WTC11 (cell line): Measurements from ENCODE around the gene EBPL. TPM values are rescaled to one million over a fixed set of nuclear protein-coding genes. Genes with fewer than 3 reads are reported as not detected.

ENCODE experiments used
- ATAC-seq: fragments of 200-7000 bp; cut with Tn5 transposase; 2 replicates; pipeline ENCODE4 v1.10.0; 2021; ENCODE audit warnings: mild to moderate bottlenecking, moderate library complexity
- CTCF ChIA-PET: fragments of 300-600 bp; sonication (Branson Sonifier 250); formaldehyde crosslinking; loops from one replicate; lab custom pipeline; 2021; ENCODE audit warnings: antibody characterized with exemption; lab: Charles Lee
- POLR2A ChIA-PET: fragments of 350-600 bp; sonication (Branson Sonifier 250); formaldehyde crosslinking; loops from one replicate; lab custom pipeline; 2021; ENCODE audit warnings: antibody characterized with exemption; lab: Charles Lee
- DNase-seq: peaks from one replicate; pipeline ENCODE4 v3.0.0; 2021; ENCODE audit warnings: low spot score
- H3K27ac Mint-ChIP-seq: 2 replicates; pipeline ENCODE4 v1.8.0; 2021; ENCODE audit warnings: mixed read lengths
- H3K27me3 Mint-ChIP-seq: 2 replicates; pipeline ENCODE4 v1.8.0; 2021; ENCODE audit warnings: low read depth, mild to moderate bottlenecking, moderate library complexity, mixed read lengths
- H3K36me3 Mint-ChIP-seq: 2 replicates; pipeline ENCODE4 v1.8.0; 2021; ENCODE audit warnings: mixed read lengths
- H3K4me1 Mint-ChIP-seq: 2 replicates; pipeline ENCODE4 v1.8.0; 2022; ENCODE audit warnings: mixed read lengths
- H3K4me3 Mint-ChIP-seq: 2 replicates; pipeline ENCODE4 v1.8.0; 2021; ENCODE audit warnings: mild to moderate bottlenecking, moderate library complexity, mixed read lengths
- H3K9me3 Mint-ChIP-seq: 2 replicates; pipeline ENCODE4 v1.8.0; 2021; ENCODE audit warnings: mixed read lengths
- ARID4B ChIP-seq: sonication (generic); formaldehyde crosslinking; IDR thresholded peaks from 2 replicates; pipeline ENCODE4 v1.8.0; 2023; ENCODE audit warnings: missing genetic modification reagents, mild to moderate bottlenecking, borderline replicate concordance
- CBFB ChIP-seq: sonication (generic); formaldehyde crosslinking; IDR thresholded peaks from 2 replicates; pipeline ENCODE4 v1.8.1; 2022; ENCODE audit warnings: mild to moderate bottlenecking, low read depth, missing genetic modification reagents
- EMX1 ChIP-seq: fragments of 250-450 bp; sonication (Bioruptor Pico); IDR thresholded peaks from 2 replicates; pipeline ENCODE4 v1.8.0; 2021; ENCODE audit warnings: mild to moderate bottlenecking
- FOXP1 ChIP-seq: sonication (generic); formaldehyde crosslinking; IDR thresholded peaks from 2 replicates; pipeline ENCODE4 v1.8.0; 2022; ENCODE audit warnings: missing genetic modification reagents, mild to moderate bottlenecking, moderate library complexity, borderline replicate concordance
- IRF2 ChIP-seq: sonication (generic); formaldehyde crosslinking; IDR thresholded peaks from 2 replicates; pipeline ENCODE4 v1.8.0; 2022; ENCODE audit warnings: low read depth, missing genetic modification reagents, borderline replicate concordance
- JAZF1 ChIP-seq: fragments of 250-450 bp; sonication (Bioruptor Pico); IDR thresholded peaks from 2 replicates; pipeline ENCODE4 v1.9.0; 2021; ENCODE audit warnings: moderate library complexity, mild to moderate bottlenecking, inconsistent platforms
- MXD4 ChIP-seq: fragments of 250-450 bp; sonication (Bioruptor Pico); IDR thresholded peaks from 2 replicates; pipeline ENCODE4 v1.8.0; 2021; ENCODE audit warnings: mild to moderate bottlenecking, moderate library complexity, borderline replicate concordance
- OVOL2 ChIP-seq: fragments of 250-450 bp; sonication (Bioruptor Pico); IDR thresholded peaks from 2 replicates; pipeline ENCODE4 v1.9.0; 2021; ENCODE audit warnings: mild to moderate bottlenecking, borderline replicate concordance
- SP1 ChIP-seq: sonication (generic); formaldehyde crosslinking; conservative IDR thresholded peaks from 2 replicates; pipeline ENCODE4 v1.8.1; 2022; ENCODE audit warnings: missing genetic modification reagents
- TP53 ChIP-seq: sonication (generic); formaldehyde crosslinking; IDR thresholded peaks from 2 replicates; pipeline ENCODE4 v1.8.1; 2023; ENCODE audit warnings: mild to moderate bottlenecking, missing genetic modification reagents
- ZNF121 ChIP-seq: sonication (generic); formaldehyde crosslinking; IDR thresholded peaks from 2 replicates; pipeline ENCODE4 v1.8.0; 2023; ENCODE audit warnings: missing genetic modification reagents
- ZNF138 ChIP-seq: sonication (generic); formaldehyde crosslinking; conservative IDR thresholded peaks from 2 replicates; pipeline ENCODE4 v1.8.1; 2022; ENCODE audit warnings: mild to moderate bottlenecking, moderate library complexity, missing genetic modification reagents
- ZNF317 ChIP-seq: sonication (generic); formaldehyde crosslinking; IDR thresholded peaks from 2 replicates; pipeline ENCODE4 v1.8.1; 2023; ENCODE audit warnings: low read depth, mild to moderate bottlenecking, moderate library complexity, missing genetic modification reagents, borderline replicate concordance
- ZSCAN18 ChIP-seq: fragments of 250-450 bp; sonication (Bioruptor Pico); IDR thresholded peaks from 2 replicates; pipeline ENCODE4 v2.1.2; 2022; ENCODE audit warnings: mild to moderate bottlenecking, moderate library complexity
- total RNA-seq: library from RNA; stranded (reverse); gene quantifications from 3 replicates; pipeline ENCODE4 v1.2.3, GENCODE V29; 2021
- TF ChIP-seq, protein P1 (sequence below): sonication (generic); formaldehyde crosslinking; IDR thresholded peaks from 2 replicates; pipeline ENCODE4 v1.8.1; 2023; ENCODE audit warnings: mild to moderate bottlenecking, missing genetic modification reagents, borderline replicate concordance

Gene EBPL
- total RNA-seq, 1 experiment from 2014 or later = 92.5 TPM

DNA sequence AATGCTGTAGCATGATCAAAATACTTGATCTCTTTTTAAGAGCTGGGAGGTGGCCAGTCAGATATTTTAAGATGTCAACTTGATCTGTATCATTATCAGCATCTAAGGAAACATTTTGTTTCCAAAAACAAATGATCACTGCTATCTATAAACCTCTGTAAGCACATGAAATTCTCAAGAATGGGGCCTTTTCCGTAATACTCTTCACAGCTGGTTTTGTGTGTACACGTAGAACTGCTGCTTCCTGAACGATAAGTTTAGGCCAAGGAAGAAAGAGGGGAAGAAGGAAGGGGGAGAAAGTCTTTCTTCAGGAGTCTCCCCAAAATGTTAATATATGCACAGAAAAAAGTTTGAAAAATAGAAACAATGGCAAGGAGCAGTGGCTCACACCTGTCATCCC lies 37.3 kb downstream of the EBPL start:
- ChIA-PET CTCF (no interaction called here), POLR2A (interaction anchor here (0.6 kb wide), 1 partner anchor 330 kb away, joined by 3 read pairs; no protein-coding TSS in a partner anchor)
- H3K9me3 Mint-ChIP-seq = no peaks in the 10 kb centered on the region
- no peaks in the 10 kb centered on the region for H3K27me3 Mint-ChIP-seq
- H3K4me1 Mint-ChIP-seq = peaks cover 4% of the 10 kb centered on the region
- H3K27ac Mint-ChIP-seq = no peak overlapping the region
- DNase-seq (no peak), ATAC-seq (no peak)
- peaks cover 8% of the 10 kb centered on the region for H3K36me3 Mint-ChIP-seq
- TF ChIP-seq JAZF1 (CRISPR knock-in tag) (no peak), CBFB (CRISPR knock-in tag) (no peak), EMX1 (no peak), ZNF138 (CRISPR knock-in tag) (no peak), ARID4B (CRISPR knock-in tag) (no peak), ZNF317 (no peak), ZSCAN18 (CRISPR knock-in tag) (no peak), IRF2 (CRISPR knock-in tag) (no peak), SP1 (no peak), MXD4 (CRISPR knock-in tag) (no peak), FOXP1 (CRISPR knock-in tag) (no peak), OVOL2 (CRISPR knock-in tag) (no peak)
- TF ChIP-seq, protein P1, sequence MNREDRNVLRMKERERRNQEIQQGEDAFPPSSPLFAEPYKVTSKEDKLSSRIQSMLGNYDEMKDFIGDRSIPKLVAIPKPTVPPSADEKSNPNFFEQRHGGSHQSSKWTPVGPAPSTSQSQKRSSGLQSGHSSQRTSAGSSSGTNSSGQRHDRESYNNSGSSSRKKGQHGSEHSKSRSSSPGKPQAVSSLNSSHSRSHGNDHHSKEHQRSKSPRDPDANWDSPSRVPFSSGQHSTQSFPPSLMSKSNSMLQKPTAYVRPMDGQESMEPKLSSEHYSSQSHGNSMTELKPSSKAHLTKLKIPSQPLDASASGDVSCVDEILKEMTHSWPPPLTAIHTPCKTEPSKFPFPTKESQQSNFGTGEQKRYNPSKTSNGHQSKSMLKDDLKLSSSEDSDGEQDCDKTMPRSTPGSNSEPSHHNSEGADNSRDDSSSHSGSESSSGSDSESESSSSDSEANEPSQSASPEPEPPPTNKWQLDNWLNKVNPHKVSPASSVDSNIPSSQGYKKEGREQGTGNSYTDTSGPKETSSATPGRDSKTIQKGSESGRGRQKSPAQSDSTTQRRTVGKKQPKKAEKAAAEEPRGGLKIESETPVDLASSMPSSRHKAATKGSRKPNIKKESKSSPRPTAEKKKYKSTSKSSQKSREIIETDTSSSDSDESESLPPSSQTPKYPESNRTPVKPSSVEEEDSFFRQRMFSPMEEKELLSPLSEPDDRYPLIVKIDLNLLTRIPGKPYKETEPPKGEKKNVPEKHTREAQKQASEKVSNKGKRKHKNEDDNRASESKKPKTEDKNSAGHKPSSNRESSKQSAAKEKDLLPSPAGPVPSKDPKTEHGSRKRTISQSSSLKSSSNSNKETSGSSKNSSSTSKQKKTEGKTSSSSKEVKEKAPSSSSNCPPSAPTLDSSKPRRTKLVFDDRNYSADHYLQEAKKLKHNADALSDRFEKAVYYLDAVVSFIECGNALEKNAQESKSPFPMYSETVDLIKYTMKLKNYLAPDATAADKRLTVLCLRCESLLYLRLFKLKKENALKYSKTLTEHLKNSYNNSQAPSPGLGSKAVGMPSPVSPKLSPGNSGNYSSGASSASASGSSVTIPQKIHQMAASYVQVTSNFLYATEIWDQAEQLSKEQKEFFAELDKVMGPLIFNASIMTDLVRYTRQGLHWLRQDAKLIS (CRISPR knock-in tag) = no peak
- H3K4me3 Mint-ChIP-seq = no peak overlapping the region

GRCh38 chr13:49653478-49653877 lies 37.8 kb downstream of the EBPL start:
- TF ChIP-seq ZNF121 (CRISPR knock-in tag) (peak; percentile 93), TP53 (CRISPR knock-in tag) (no peak), FOXP1 (CRISPR knock-in tag) (no peak)
- no peaks in the 10 kb centered on the region for H3K27me3 Mint-ChIP-seq
- no peak overlapping the region for H3K4me3 Mint-ChIP-seq
- no peak overlapping the region for H3K27ac Mint-ChIP-seq
- no peak for DNase-seq
- H3K36me3 Mint-ChIP-seq = peaks cover 8% of the 10 kb centered on the region
- ChIA-PET CTCF (no interaction called here), POLR2A (interaction anchor here (0.6 kb wide), 1 partner anchor 331 kb away, joined by 3 read pairs; no protein-coding TSS in a partner anchor)
- no peak for ATAC-seq
- peaks cover 4% of the 10 kb centered on the region for H3K4me1 Mint-ChIP-seq
- no peaks in the 10 kb centered on the region for H3K9me3 Mint-ChIP-seq
